PC-9 (cell line): Measurements from ENCODE around the gene ZNF470.

Source experiments
- CTCF ChIP-seq: fragments of 200-600 bp; sonication (generic); conservative IDR thresholded peaks from 2 replicates; pipeline ENCODE4 v1.6.1; 2017; ENCODE audit warnings: mixed run types, antibody characterized with exemption, mild to moderate bottlenecking, moderate library complexity
- EZH2 ChIP-seq: fragments of 200-600 bp; sonication (generic); IDR thresholded peaks from 2 replicates; pipeline ENCODE4 v1.8.0; 2017; ENCODE audit warnings: antibody characterized with exemption, low read depth

GRCh38 chr19:56603829-56604228 is 36.6 kb downstream of the ZNF470 start:
- TF ChIP-seq CTCF, result no peak
- TF ChIP-seq EZH2, result no peak
